Measurements from ENCODE around the gene TTC36.

DNA sequence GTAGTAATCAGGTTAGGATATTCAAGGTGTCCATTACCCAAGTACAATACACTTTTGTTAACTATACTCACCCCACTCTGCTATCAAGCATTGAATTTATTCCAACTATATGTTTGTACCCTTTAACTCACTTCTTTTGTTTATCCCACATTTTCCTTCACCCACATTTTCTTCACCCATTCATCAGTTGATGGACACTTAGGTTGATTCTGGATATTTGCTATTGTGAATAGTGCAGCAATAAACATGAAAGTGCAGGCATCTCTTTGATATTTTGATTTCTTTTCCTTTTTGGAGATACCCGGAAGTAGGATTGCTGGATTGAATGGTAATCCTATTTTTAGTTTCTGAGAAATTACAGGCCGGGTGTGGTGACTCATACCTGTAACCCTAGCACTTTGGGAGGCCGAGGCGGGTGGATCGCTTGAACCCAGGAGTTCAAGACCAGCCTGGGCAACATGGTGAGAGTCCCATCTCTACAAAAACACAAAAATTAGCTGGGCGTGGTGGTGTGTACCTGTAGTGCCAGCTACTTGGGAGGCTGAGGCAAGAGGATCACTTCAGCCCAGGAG is 10.2 kb downstream of the TTC36 start:
- TF ChIP-seq, protein P1, sequence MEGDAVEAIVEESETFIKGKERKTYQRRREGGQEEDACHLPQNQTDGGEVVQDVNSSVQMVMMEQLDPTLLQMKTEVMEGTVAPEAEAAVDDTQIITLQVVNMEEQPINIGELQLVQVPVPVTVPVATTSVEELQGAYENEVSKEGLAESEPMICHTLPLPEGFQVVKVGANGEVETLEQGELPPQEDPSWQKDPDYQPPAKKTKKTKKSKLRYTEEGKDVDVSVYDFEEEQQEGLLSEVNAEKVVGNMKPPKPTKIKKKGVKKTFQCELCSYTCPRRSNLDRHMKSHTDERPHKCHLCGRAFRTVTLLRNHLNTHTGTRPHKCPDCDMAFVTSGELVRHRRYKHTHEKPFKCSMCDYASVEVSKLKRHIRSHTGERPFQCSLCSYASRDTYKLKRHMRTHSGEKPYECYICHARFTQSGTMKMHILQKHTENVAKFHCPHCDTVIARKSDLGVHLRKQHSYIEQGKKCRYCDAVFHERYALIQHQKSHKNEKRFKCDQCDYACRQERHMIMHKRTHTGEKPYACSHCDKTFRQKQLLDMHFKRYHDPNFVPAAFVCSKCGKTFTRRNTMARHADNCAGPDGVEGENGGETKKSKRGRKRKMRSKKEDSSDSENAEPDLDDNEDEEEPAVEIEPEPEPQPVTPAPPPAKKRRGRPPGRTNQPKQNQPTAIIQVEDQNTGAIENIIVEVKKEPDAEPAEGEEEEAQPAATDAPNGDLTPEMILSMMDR (IDR thresholded peaks at IDR 0.05), result no peak
- TF ChIP-seq POLR2A (IDR thresholded peaks at IDR 0.05), result no peak
